ENCODE data around the gene NOS2.
"Not testable (repeated sequence)": the region's sequence is repeated elsewhere in the genome, so short reads cannot be mapped to it uniquely, and the experiment has no call there.

NOS2 gene

DNA sequence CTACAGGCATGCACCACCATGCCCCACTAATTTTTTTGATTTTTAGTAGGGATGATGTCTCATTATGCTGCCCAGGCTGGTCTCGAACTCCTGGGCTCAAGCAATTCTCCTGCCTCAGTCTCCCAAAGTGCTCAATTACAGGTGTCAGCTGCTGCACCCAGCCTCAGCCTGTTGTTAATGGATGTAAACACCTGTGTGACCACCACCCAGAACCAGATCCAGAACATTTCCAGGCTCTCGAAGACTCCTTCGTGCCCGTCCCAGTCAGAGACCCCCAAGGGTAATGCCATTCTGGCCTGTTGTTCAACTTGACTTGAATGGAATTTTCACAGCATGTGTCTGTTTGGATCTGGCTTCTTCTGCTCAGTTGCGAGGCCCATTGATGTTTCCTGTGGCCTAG, 59.8 kb downstream of the NOS2 start:
- in situ Hi-C loops (cut with HindIII; ENCODE audit: low sequenced_read_pairs) = not testable (repeated sequence)

DNA sequence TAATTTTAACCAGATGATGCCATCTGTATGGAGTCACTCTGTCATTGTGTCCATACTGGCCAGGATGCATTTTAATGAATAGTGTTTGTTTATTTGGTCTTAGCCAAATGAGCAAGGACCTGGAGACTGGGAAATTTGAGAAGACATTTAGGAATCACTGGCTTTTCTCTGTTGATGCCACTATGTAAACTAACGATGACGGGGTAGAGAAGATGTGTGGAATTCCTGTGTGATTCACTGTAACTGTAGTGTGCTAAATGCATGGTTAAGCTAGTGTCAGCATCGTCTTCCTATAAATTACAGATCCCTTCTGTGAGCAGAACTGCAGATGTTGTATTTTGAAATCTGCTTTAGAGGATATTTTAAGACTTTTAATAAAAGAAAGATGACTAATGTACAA, 66.6 kb downstream of the NOS2 start:
- in situ Hi-C loops (cut with HindIII; ENCODE audit: low sequenced_read_pairs) = no loop called here

DNA sequence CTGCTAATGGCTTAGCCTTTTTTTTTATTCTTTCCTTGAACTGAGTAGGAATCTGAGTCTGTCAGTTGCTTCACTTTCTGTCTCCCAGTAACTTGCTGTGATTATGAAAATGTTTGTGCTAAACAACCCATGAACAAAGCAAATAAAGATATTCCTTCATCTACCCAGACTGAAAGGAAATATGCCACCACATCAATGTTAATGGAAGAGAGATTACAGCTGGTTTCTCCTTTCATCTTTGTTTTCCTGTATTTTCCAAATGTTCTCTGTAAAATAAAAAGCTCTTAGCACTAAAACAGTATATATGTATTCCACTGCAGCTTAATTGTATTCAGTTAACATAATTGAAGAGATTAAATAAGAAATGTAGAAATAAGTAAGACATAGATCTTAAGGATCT, 67.6 kb downstream of the NOS2 start:
- in situ Hi-C loops (cut with HindIII; ENCODE audit: low sequenced_read_pairs) = not testable (repeated sequence)

DNA sequence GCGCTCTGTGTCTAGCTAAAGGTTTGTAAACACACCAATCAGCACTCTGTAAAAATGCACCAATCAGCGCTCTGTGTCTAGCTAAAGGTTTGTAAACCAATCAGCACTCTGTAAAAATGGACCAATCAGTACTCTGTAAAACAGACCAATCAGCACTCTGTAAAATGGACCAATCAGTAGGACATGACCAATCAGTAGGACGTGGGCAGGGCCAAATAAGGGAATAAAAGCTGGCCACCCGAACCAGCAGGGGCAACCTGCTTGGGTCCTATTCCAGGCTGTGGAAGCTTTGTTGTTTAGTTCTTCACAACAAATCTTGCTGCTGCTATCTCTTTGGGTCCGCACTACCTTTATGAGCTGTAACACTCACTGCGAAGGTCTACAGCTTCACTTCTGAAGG, 74.3 kb downstream of the NOS2 start:
- in situ Hi-C loops (cut with HindIII; ENCODE audit: low sequenced_read_pairs) = not testable (repeated sequence)

DNA sequence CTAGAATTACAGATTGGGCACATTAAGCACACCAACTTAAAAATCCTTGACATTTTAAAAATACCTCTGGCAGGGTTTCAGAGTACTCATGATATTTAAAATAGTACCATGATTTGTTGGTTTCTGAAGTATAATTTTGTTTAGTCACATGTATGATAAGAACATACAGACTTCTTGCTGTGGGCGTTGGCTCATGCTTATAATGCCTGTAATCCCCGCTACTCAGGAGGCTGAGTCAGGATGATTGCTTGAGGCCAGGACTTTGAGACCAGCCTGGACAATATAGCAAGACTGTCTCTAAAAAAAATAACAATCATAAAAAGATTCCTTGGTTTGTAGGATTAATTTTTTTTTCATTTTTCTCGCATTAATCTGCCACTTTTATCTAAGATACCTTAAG, 78.5 kb downstream of the NOS2 start:
- in situ Hi-C loops (cut with HindIII; ENCODE audit: low sequenced_read_pairs) = no loop called here

All from DLD1 (cell line).